ENCODE results near the gene ZBTB7A. TPM values are rescaled to one million over a fixed set of nuclear protein-coding genes. Genes with fewer than 3 reads are reported as not detected.
"Not testable (repeated sequence)": the region's sequence is repeated elsewhere in the genome, so short reads cannot be mapped to it uniquely, and the experiment has no call there.

Gene ZBTB7A
- polyA plus RNA-seq, 2 donors, result 22.4 to 29.7 TPM

DNA sequence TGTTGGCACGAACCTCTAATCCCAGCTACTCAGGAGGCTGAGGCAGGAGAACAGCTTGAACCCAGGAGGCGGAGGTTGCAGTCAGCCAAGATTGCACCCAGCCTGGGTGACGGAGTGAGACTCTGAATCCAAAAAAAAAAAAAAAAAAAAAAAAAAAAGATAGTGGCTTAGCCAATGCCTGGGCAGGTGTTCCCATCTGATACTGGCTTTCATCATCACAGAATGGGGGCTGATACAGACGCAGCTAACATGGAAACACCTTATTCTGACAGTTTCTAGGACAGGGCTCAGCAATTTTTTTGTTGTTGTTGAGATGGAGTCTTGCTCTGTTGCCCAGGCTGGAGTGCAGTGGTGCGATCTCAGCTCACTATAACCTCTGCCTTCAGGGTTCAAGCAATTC lies 65.9 kb downstream of the ZBTB7A start:
- not testable (repeated sequence) for H3K4me1 ChIP-seq (ENCODE audit: control insufficient read depth in 2 of 2, insufficient read depth in 2 of 2, low read length in 1 of 2); H3K9me3 ChIP-seq (ENCODE audit: control insufficient read depth in 2 of 2, insufficient read depth in 1 of 2, low read depth in 1 of 2, low read length in 1 of 2); H3K36me3 ChIP-seq (ENCODE audit: control insufficient read depth in 2 of 2, insufficient read depth in 2 of 2, low read length in 1 of 2); H3K27ac ChIP-seq (ENCODE audit: low read depth in 2 of 2, low read length in 1 of 2); H3K27me3 ChIP-seq (ENCODE audit: control insufficient read depth in 1 of 2, insufficient read depth in 2 of 2, low read length in 2 of 2); H3K4me3 ChIP-seq (ENCODE audit: low read depth in 1 of 2, low read length in 2 of 2)
- 88 to 92% methylated on average over 5 of the region's 5 CpGs for WGBS, 2 donors

DNA sequence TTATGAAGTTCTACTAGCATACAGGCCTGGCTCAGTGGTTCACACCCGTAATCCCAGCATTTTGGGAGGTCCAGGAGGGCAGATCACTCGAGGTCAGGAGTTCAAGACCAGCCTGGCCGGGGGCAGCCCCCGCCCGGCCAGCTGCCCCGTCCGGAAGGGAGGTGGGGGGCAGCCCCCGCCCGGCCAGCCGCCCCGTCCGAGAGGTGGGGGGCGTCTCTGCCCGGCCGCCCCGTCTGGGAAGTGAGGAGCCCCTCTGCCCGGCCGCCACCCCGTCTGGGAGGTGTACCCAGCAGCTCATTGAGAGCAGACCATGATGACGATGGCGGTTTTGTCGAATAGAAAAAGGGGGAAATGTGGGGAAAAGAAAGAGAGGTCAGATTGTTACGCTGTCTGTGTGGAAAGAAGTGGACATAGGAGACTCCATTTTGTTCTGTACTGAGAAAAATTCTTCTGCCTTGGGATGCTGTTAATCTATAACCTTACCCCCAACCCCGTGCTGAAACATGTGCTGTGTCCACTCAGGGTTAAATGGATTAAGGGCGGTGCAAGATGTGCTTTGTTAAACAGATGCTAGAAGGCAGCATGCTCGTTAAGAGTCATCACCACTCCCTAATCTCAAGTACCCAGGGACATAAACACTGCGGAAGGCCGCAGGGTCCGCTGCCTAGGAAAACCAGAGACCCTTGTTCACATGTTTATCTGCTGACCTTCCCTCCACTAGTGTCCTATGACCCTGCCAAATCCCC lies 67.9 kb downstream of the ZBTB7A start:
- not testable (repeated sequence) for H3K9me3 ChIP-seq (ENCODE audit: control insufficient read depth in 2 of 2, insufficient read depth in 1 of 2, low read depth in 1 of 2, low read length in 1 of 2); H3K4me3 ChIP-seq (ENCODE audit: low read depth in 1 of 2, low read length in 2 of 2); H3K4me1 ChIP-seq (ENCODE audit: control insufficient read depth in 2 of 2, insufficient read depth in 2 of 2, low read length in 1 of 2); H3K27me3 ChIP-seq (ENCODE audit: control insufficient read depth in 1 of 2, insufficient read depth in 2 of 2, low read length in 2 of 2); H3K36me3 ChIP-seq (ENCODE audit: control insufficient read depth in 2 of 2, insufficient read depth in 2 of 2, low read length in 1 of 2); H3K27ac ChIP-seq (ENCODE audit: low read depth in 2 of 2, low read length in 1 of 2)
- WGBS, 2 donors, result 80 to 84% methylated on average over 29 of the region's 29 CpGs

DNA sequence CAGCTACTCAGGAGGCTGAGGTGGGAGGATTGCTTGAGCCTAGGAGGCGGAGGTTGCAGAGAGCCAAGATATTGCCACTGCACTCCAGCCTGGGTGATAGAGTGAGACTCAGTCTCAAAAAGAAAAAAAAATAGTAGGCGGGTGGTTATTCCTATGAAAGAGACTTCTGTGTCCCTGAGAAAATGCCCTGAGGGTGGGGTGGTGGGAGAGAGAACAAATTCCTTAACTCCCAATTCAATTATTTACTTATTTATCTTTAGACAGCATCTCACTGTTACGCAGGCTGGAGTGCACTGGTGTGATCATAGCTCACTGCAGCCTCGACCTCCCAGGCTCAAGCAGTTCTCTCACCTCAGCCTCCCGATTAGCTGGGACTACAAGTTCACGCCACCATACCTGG lies 71.1 kb downstream of the ZBTB7A start:
- 78 to 84% methylated on average over 6 of the region's 6 CpGs for WGBS, 2 donors

More for the DNA sequence above, 71.1 kb downstream of the ZBTB7A start:
- Histone ChIP-seq H3K36me3 (ENCODE audit: control insufficient read depth in 2 of 2, insufficient read depth in 2 of 2, low read length in 1 of 2) (no peaks in the 10 kb centered on the region), H3K27ac (ENCODE audit: low read depth in 2 of 2, low read length in 1 of 2) (no peak overlapping the region), H3K9me3 (ENCODE audit: control insufficient read depth in 2 of 2, insufficient read depth in 1 of 2, low read depth in 1 of 2, low read length in 1 of 2) (no peaks in the 10 kb centered on the region), H3K4me1 (ENCODE audit: control insufficient read depth in 2 of 2, insufficient read depth in 2 of 2, low read length in 1 of 2) (no peaks in the 10 kb centered on the region), H3K4me3 (ENCODE audit: low read depth in 1 of 2, low read length in 2 of 2) (no peak overlapping the region), H3K27me3 (ENCODE audit: control insufficient read depth in 1 of 2, insufficient read depth in 2 of 2, low read length in 2 of 2) (no peaks in the 10 kb centered on the region)

Other genes with a start within 250 kb of the ZBTB7A start
- under 1 TPM in 1 of 2 donors, not detected in 1; 0.02 TPM for gene ZFR2, start 197.9 kb downstream of the ZBTB7A start, polyA plus RNA-seq
- gene ATCAY, start 186.2 kb downstream of the ZBTB7A start, polyA plus RNA-seq, result not detected
- gene NMRK2, start 133.8 kb downstream of the ZBTB7A start, polyA plus RNA-seq, result under 1 TPM; 0.20 to 0.31 TPM
- 10 to 100 TPM; 35.3 to 42.4 TPM for gene DAPK3, start 95.8 kb downstream of the ZBTB7A start, polyA plus RNA-seq
- 100 to 1,000 TPM; 494 to 820 TPM for gene EEF2, start 81.4 kb downstream of the ZBTB7A start, polyA plus RNA-seq
- 10 to 100 TPM in 1 of 2 donors, 1 to 10 TPM in 1; 9.6 to 10.9 TPM for gene PIAS4, start 59.2 kb downstream of the ZBTB7A start, polyA plus RNA-seq
- gene MAP2K2, start 57.2 kb upstream of the ZBTB7A start, polyA plus RNA-seq, result 100 to 1,000 TPM; 120 to 127 TPM
- gene CREB3L3, start 86.7 kb upstream of the ZBTB7A start, polyA plus RNA-seq, result not detected
- 10 to 100 TPM; 16.9 to 22.0 TPM for gene SIRT6, start 115.7 kb upstream of the ZBTB7A start, polyA plus RNA-seq
- gene ANKRD24, start 115.8 kb upstream of the ZBTB7A start, polyA plus RNA-seq, result under 1 TPM; 0.21 to 0.59 TPM
- under 1 TPM; 0.53 to 0.92 TPM for gene EBI3, start 162.6 kb upstream of the ZBTB7A start, polyA plus RNA-seq
- gene YJU2, start 180.2 kb upstream of the ZBTB7A start, polyA plus RNA-seq, result 10 to 100 TPM; 25.9 to 27.7 TPM
- gene SHD, start 212.4 kb upstream of the ZBTB7A start, polyA plus RNA-seq, result under 1 TPM in 1 of 2 donors, not detected in 1; 0.04 TPM
- gene TMIGD2, start 235.5 kb upstream of the ZBTB7A start, polyA plus RNA-seq, result under 1 TPM; 0.31 to 0.47 TPM
- 1 to 10 TPM in 1 of 2 donors, under 1 TPM in 1; 0.19 to 1.2 TPM for gene FSD1, start 237.7 kb upstream of the ZBTB7A start, polyA plus RNA-seq

Measured in esophagus (tissue), 2 donors.